ENCODE results near the gene P4HB.

P4HB gene

GRCh38 chr17:81868674-81869220, 8.4 kb upstream of the P4HB start:
- no peak for DNase-seq (ENCODE audit: low read depth in 2 of 2)

DNA sequence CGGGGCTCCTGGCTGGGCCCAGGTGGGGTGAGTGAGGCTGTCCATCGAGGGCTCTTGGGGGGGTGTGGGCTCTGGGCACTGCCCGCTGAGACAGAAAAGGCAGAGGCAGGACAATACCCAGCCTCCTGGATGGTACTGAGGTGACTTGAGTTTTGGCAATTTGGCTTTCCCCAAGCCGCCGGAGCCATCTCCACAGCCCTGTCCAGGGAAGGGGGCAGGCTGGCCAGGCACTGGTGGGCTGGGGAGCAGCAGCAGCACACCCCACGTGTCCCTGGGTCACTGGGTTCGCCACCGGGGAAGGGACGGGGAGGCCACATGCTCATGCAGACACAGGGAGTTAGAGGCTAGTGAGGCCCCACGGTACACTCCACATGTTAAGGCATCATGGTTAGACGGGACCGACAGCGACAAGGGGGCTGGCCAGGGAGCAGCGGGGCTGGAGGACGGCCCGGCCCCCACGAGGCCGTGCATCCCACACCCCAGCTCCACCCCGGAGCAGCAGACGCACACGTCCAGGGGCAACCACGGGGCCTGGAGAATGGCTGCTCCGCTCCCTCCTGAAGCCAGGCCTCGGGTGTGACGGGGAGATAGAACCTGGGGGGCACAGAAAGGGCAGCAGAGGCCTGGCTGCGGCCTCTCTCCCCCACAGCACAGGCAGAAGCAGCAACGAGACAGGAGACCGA, 7.8 kb upstream of the P4HB start:
- no peak for DNase-seq (ENCODE audit: low read depth in 2 of 2)

GRCh38 chr17:81867170-81867990, 7.0 kb upstream of the P4HB start:
- DNase-seq (ENCODE audit: low read depth in 2 of 2), result peak in 1 of 2 donors; percentile 20

GRCh38 chr17:81866440-81867169, 6.3 kb upstream of the P4HB start:
- peak in 1 of 2 donors; percentile 34 for DNase-seq (ENCODE audit: low read depth in 2 of 2)

DNA sequence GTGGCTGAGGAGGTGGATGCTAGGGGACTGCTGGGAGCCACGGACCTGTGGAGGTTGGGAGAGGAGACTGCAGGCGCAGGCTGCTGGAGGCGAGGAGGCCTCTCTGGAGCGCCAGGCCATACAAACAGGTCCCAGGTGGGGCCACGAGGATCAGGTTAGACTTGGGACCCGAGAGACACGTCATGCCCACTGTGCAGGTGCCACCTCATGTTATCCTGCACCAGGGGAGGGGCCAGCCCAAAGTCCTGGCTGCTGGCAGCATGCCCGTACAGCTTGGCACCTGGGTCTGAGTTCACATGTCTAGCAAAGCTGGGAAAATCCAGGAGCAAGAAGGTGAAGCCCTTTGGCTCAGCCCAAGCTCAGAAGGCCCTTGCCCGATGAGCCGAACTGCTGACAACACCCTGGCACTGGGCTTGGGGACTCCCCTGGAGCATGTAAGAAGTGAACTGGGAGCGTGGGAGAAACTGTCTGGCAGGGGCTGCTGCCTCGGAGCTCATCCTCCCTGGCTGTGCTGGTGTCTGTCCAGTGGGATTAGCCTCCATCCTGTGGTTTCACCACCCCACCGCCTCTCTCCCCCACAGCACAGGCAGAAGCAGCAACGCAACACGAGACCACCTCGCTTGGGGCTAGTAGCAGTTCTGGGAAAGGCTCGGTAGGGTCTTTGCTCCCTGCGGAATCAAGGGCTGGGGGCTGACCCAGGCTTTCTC, 5.6 kb upstream of the P4HB start:
- DNase-seq (ENCODE audit: low read depth in 2 of 2), result no peak

DNA sequence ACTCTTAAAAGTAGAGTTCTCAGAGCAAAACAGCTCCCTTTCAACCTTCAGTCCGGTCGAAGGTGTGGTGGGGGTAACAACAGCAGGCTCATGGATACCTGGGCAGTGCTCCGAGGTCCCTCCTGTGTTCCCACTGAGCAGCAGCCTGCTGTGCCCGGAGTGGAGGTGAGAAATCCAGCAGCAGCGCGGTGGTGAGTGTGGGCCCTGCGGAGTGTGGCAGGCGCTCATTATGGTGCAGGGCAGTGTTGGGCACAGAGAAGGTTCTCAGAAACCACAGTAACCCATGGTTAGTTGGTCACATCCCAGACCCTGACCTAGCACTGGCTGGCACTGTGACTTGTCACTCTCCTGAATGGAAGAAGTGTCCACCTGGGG, 5.0 kb upstream of the P4HB start:
- no peak for DNase-seq (ENCODE audit: low read depth in 2 of 2)

DNA sequence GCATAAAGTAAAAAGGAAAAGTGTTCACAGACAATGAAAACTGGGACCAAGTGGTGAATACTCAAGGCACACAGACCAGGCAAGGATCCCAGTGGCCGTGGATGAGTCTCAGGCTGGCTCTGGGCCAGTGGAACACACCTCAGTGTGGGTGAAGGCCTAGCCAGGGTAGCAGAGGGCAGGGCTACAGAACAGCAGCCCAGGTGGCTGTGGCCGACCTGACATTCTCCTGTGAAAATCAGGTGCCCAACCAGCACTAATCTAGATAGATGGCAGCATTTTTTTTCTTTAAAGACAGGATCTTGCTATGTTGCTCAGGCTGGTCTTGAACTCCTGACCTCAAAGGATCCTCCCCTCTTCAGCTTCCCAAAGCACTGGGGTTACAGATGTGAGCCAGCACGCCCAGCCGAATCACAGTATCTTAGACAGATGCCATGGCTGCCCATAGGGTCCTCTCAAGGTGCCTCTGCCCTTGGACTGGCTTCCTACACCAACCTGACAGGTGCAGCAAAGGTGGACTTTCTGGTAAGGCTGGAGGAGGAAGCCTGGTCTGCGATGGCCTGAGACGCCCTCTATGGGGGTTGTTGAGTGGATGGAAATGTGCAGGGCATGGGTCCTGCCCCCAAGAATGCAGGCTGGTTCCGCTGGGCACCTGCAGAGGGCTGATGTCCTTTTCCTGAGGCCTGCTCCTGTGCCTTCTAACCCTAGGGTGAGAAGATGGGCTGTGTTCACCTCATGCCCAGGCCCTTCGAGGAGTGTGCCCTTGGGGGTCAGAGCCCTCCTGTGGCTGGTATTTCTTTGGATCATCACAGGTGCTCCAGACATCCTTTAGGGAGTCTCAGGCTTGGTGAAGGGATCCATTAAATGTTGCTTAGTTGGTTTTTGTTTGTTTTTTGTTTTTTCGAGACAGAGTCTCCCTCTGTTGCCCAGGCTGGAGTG, 3.8 kb upstream of the P4HB start:
- no peak for DNase-seq (ENCODE audit: low read depth in 2 of 2)

GRCh38 chr17:81863123-81863675, 2.9 kb upstream of the P4HB start:
- DNase-seq (ENCODE audit: low read depth in 2 of 2), result no peak

DNA sequence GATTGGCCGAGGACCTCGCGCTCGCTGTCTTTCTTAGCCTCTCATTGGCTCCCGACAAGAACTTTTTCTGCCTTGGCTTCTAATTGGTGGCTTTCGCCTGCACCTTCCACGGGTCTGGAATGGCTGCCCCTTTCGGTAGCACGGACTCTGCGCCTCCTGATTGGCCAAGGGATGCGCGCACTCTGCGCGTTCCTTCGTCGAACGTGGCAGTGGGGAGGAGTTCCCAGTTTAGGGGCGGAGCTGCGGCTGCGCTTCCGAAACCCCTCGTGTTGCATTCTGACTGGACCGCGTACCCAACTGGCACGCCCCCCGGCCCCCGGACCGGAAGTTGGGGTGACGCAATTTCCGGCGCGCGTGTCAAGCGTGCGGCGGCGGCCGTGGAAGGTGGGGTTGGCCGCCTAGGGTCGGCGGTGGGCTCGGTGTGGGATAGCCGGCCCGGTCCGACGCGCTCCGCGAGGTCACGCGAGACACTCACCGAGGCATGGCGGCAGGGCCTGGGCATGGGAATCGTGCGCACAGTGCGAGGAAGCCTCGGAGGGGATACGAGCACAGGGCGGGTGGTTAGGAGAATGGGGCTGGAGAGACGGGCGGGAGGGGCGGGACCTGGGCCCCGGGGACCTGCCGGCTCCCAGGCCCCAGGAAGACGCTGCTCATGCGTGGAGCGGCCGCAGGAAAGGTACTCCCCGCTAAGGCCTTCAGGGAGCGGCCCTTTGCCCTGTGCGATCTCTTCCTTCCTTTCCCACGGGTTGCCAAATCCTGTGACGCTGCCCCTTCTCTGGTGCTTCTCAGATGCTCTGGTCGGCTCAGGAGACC, 627 bp upstream of the P4HB start:
- DNase-seq (ENCODE audit: low read depth in 2 of 2), result peak; percentile 97 to 98

GRCh38 chr17:81858967-81859905, 1.1 kb downstream of the P4HB start:
- no peak for DNase-seq (ENCODE audit: low read depth in 2 of 2)

DNA sequence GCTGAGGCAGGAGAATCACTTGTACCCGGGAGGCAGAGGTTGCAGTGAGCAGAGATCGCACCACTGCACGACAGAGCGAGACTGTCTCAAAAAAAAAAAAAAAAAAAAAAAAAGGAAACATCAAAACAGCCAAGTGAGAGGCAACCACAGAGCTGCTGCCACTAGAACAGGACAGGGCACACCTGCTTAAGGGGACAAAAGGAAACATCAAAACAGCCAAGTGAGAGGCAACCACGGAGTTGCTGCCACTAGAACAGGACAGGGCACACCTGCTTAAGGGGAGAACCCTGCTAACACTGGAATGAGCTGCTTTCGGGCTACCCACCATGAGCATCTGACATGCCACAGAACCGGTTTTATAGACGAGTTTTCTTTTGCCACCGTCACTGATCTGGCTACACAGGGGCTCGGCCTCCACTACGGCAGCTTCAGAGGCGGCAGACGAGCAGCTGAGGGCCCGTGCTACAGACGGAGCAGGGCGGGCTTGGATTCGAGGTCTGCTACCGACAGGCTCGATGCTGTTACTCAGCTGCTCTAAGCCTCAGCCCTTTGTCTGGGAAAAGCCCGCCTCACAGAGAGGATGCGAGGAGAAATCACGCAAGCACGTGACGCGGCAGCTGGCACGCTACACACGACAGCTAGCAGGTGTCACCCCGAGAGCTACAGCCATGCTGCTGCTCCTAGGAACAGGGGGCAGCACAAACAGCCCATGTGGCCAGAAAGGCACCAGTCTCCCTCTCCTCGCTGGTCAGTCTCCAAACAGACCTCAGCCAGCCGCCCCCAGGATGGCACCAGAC, 2.0 kb downstream of the P4HB start:
- DNase-seq (ENCODE audit: low read depth in 2 of 2), result no peak

- DNase-seq (ENCODE audit: low read depth in 2 of 2), result no peak
Observed at GRCh38 chr17:81854974-81855774, 5.2 kb downstream of the P4HB start.

GRCh38 chr17:81852237-81852636, 8.1 kb downstream of the P4HB start:
- DNase-seq (ENCODE audit: low read depth in 2 of 2), result no peak

DNA sequence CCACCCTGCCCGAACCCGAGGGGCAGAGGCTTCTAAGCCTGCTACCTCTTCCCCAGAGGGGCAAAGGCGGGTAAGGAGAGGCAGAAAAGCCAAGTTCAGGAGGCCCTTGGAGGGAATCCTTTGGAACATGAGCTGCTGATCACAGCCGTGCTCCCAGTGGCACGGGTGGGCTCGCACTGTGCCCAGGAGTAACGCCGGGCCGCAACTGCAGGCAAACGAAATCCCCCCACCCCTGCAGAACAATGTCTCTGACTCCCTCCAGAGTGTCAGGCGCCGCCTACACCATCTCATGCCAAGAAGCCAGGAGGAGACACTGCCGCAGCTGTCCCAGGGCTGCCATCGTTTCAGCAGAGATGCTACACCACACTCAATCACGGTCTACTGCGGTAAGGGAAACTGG, 8.9 kb downstream of the P4HB start:
- DNase-seq (ENCODE audit: low read depth in 2 of 2), result no peak

GRCh38 chr17:81849457-81849856, 10.9 kb downstream of the P4HB start:
- no peak for DNase-seq (ENCODE audit: low read depth in 2 of 2)

Measured in activated CD4-positive, alpha-beta T cell treated with anti-CD3 and anti-CD28 coated beads for 24 hours (primary cell).